Stimulated activated naive CD4-positive, alpha-beta T cell (primary cell): ENCODE results near the gene ZNF282.
"Not testable (repeated sequence)": the region's sequence is repeated elsewhere in the genome, so short reads cannot be mapped to it uniquely, and the experiment has no call there.

ENCODE experiments used
- DNase-seq, 6 experiments: peaks; one replicate each; lab custom pipeline; 2025; lab: John Stamatoyannopoulos, UW

The ZNF282 gene

GRCh38 chr7:149225106-149225505 lies 29.8 kb downstream of the ZNF282 start:
- DNase-seq, result no peak

- no peak for DNase-seq
Observed at GRCh38 chr7:149225656-149226055, 30.3 kb downstream of the ZNF282 start.

GRCh38 chr7:149226366-149226765 lies 31.0 kb downstream of the ZNF282 start:
- DNase-seq, result not testable (repeated sequence)

GRCh38 chr7:149226840-149227494 lies 31.6 kb downstream of the ZNF282 start:
- DNase-seq, result no peak

- DNase-seq, result no peak
Observed at GRCh38 chr7:149228831-149229471, 33.6 kb downstream of the ZNF282 start.

- no peak for DNase-seq
Observed at GRCh38 chr7:149229526-149229925, 34.2 kb downstream of the ZNF282 start.

GRCh38 chr7:149232362-149232761 lies 37.0 kb downstream of the ZNF282 start:
- no peak for DNase-seq

GRCh38 chr7:149233655-149234204 lies 38.4 kb downstream of the ZNF282 start:
- DNase-seq, result not testable (repeated sequence)

- no peak for DNase-seq
Observed at GRCh38 chr7:149237502-149237901, 42.2 kb downstream of the ZNF282 start.

- DNase-seq, result no peak
Observed at GRCh38 chr7:149238051-149238450, 42.7 kb downstream of the ZNF282 start.

- peak; percentile 71 to 84 (median 80) for DNase-seq
Observed at GRCh38 chr7:149239345-149240143, 44.2 kb downstream of the ZNF282 start, which contains the start of gene ZNF212. Gene ZNF212 (plus strand): TSS chr7:149239651. CDS start chr7:149239779, 128 bp downstream.

GRCh38 chr7:149240637-149241036 lies 45.3 kb downstream of the ZNF282 start:
- DNase-seq, result no peak

- no peak for DNase-seq
Observed at GRCh38 chr7:149241696-149242095, 46.4 kb downstream of the ZNF282 start.

- no peak for DNase-seq
Observed at GRCh38 chr7:149245244-149245643, 49.9 kb downstream of the ZNF282 start.

- no peak for DNase-seq
Observed at GRCh38 chr7:149245744-149246143, 50.4 kb downstream of the ZNF282 start.

GRCh38 chr7:149248777-149249176 lies 53.4 kb downstream of the ZNF282 start:
- DNase-seq, result no peak

- not testable (repeated sequence) for DNase-seq
Observed at GRCh38 chr7:149250151-149250550, 54.8 kb downstream of the ZNF282 start.

- not testable (repeated sequence) for DNase-seq
Observed at GRCh38 chr7:149251518-149251917, 56.2 kb downstream of the ZNF282 start.

- DNase-seq, result no peak
Observed at GRCh38 chr7:149252378-149252777, 57.0 kb downstream of the ZNF282 start.

GRCh38 chr7:149253665-149254064 lies 58.3 kb downstream of the ZNF282 start:
- no peak for DNase-seq

- no peak for DNase-seq
Observed at GRCh38 chr7:149254181-149254858, 59.0 kb downstream of the ZNF282 start.

- DNase-seq, result no peak
Observed at GRCh38 chr7:149255174-149255573, 59.8 kb downstream of the ZNF282 start.
